Activated CD8-positive, alpha-beta memory T cell treated with anti-CD3 and anti-CD28 coated beads, Interleukin-2, amount 10 ng/mL, durations not matched to agents 7 days and 5 days (primary cell): ENCODE data around the gene EI24. TPM values are rescaled to one million over a fixed set of nuclear protein-coding genes. Genes with fewer than 3 reads are reported as not detected.

Experiments used
- ATAC-seq: fragments of 150-1000 bp; cut with Tn5 transposase; one replicate; pipeline ENCODE4 v1.10.0; 2021; ENCODE audit warnings: moderate library complexity
- CTCF ChIA-PET: fragments of 350-600 bp; sonication (Branson Sonifier 250); formaldehyde crosslinking; loops from one replicate; lab custom pipeline; 2021; ENCODE audit warnings: antibody characterized with exemption; lab: Charles Lee
- DNase-seq: peaks from one replicate; pipeline ENCODE4 v3.0.0-alpha.2; 2020
- H3K27ac Mint-ChIP-seq: one replicate; pipeline ENCODE4 v1.8.0; 2021; ENCODE audit warnings: mild to moderate bottlenecking, mixed read lengths
- H3K27me3 Mint-ChIP-seq: one replicate; pipeline ENCODE4 v1.8.0; 2021; ENCODE audit warnings: mixed read lengths
- H3K36me3 Mint-ChIP-seq: one replicate; pipeline ENCODE4 v1.8.0; 2021; ENCODE audit warnings: mild to moderate bottlenecking, mixed read lengths
- H3K4me1 Mint-ChIP-seq: one replicate; pipeline ENCODE4 v1.8.0; 2021; ENCODE audit warnings: mixed read lengths
- H3K4me3 Mint-ChIP-seq: one replicate; pipeline ENCODE4 v1.8.0; 2021; ENCODE audit warnings: mild to moderate bottlenecking, moderate library complexity, mixed read lengths
- H3K9me3 Mint-ChIP-seq: one replicate; pipeline ENCODE4 v1.8.0; 2022; ENCODE audit warnings: low read depth, mixed read lengths
- total RNA-seq, 2 experiments: library from RNA; stranded (reverse); gene quantifications; one replicate each; pipeline ENCODE4 v1.2.3, GENCODE V29; 2021

EI24 gene
- total RNA-seq, 2 experiments from 2014 or later: 29.0 to 44.1 TPM

- H3K27ac Mint-ChIP-seq: peak within 1 kb of the TSS; percentile 92
- peaks cover 42% of the 10 kb centered on the region for H3K36me3 Mint-ChIP-seq
- H3K4me3 Mint-ChIP-seq: peak within 1 kb of the TSS; percentile 88
- CTCF ChIA-PET: interaction anchor here (0.7 to 2.9 kb wide), 7 partner anchors 10 to 263 kb away, joined by 3 to 15 read pairs (median 4); partner anchors contain the start of genes HYLS1 and STT3A
- DNase-seq: no peak
- no peaks in the 10 kb centered on the region for H3K27me3 Mint-ChIP-seq
- ATAC-seq: no peak
- H3K9me3 Mint-ChIP-seq: no peaks in the 10 kb centered on the region
- peaks cover 33% of the 10 kb centered on the region for H3K4me1 Mint-ChIP-seq
Observed at GRCh38 chr11:125624756-125625213, 55.5 kb downstream of the EI24 start, which contains the start of gene CHEK1. TSS of gene CHEK1 (plus strand) at chr11:125625163. CDS start at chr11:125626769, 1,606 bp downstream.

GRCh38 chr11:125625225-125625629 is 56.0 kb downstream of the EI24 start:
- H3K9me3 Mint-ChIP-seq: no peaks in the 10 kb centered on the region
- peaks cover 35% of the 10 kb centered on the region for H3K4me1 Mint-ChIP-seq
- DNase-seq (no peak), ATAC-seq (no peak)
- H3K4me3 Mint-ChIP-seq: peak overlapping the region; percentile 88
- H3K27ac Mint-ChIP-seq: peak overlapping the region; percentile 92
- peaks cover 42% of the 10 kb centered on the region for H3K36me3 Mint-ChIP-seq
- CTCF ChIA-PET: interaction anchor here (0.6 to 2.9 kb wide), 9 partner anchors 9 to 262 kb away, joined by 3 to 15 read pairs (median 4); partner anchors contain the start of genes HYLS1 and STT3A
- H3K27me3 Mint-ChIP-seq: no peaks in the 10 kb centered on the region

- ATAC-seq (peak; percentile 91), DNase-seq (peak; percentile 91)
- CTCF ChIA-PET: interaction anchor here (0.6 to 2.9 kb wide), 10 partner anchors 9 to 262 kb away, joined by 3 to 15 read pairs (median 4); partner anchors contain the start of genes HYLS1 and STT3A
- peak overlapping the region; percentile 88 for H3K4me3 Mint-ChIP-seq
- H3K27ac Mint-ChIP-seq: peak overlapping the region; percentile 92
- no peaks in the 10 kb centered on the region for H3K27me3 Mint-ChIP-seq
- peaks cover 40% of the 10 kb centered on the region for H3K36me3 Mint-ChIP-seq
- peaks cover 36% of the 10 kb centered on the region for H3K4me1 Mint-ChIP-seq
- no peaks in the 10 kb centered on the region for H3K9me3 Mint-ChIP-seq
Observed at GRCh38 chr11:125625630-125626287, 56.5 kb downstream of the EI24 start.

GRCh38 chr11:125626288-125626950 is 57.1 kb downstream of the EI24 start:
- Mint-ChIP-seq H3K9me3 (no peaks in the 10 kb centered on the region), H3K4me3 (peak overlapping the region; percentile 88), H3K27ac (peak overlapping the region; percentile 92), H3K36me3 (peaks cover 41% of the 10 kb centered on the region), H3K27me3 (no peaks in the 10 kb centered on the region), H3K4me1 (peaks cover 41% of the 10 kb centered on the region)
- CTCF ChIA-PET: interaction anchor here (0.6 to 2.9 kb wide), 7 partner anchors 11 to 729 kb away, joined by 3 to 15 read pairs (median 4); partner anchors contain the start of genes HYLS1, ROBO4 and STT3A
- peak; percentile 28 for ATAC-seq
- DNase-seq: peak; percentile 52

DNA sequence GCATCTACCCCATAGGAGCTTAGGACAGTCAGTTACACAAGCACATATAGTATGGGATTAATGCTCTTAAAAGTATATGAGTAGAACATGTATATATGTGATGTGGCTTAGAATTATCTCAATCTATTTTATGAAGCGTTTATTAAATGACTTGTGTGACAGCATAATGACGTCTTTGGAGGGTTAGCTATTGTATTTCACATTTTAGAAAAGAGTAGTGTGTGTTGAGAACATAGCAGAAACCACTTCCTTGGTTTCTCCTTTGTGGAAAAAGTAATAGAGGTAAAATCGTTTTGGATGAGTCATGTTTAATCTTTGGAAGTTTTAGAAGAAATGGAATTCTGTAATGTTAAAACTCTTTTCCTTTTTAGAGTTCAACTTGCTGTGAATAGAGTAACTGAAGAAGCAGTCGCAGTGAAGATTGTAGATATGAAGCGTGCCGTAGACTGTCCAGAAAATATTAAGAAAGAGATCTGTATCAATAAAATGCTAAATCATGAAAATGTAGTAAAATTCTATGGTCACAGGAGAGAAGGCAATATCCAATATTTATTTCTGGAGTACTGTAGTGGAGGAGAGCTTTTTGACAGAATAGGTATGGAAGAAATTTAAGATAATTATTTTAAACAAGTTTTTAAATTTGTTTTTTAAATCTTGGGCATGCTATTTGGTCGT is 58.1 kb downstream of the EI24 start:
- no peaks in the 10 kb centered on the region for H3K9me3 Mint-ChIP-seq
- CTCF ChIA-PET: interaction anchor here (0.6 to 2.9 kb wide), 6 partner anchors 10 to 260 kb away, joined by 3 to 15 read pairs (median 4); partner anchors contain the start of genes HYLS1 and STT3A
- peaks cover 43% of the 10 kb centered on the region for H3K4me1 Mint-ChIP-seq
- no peak for DNase-seq
- peak overlapping the region; percentile 92 for H3K27ac Mint-ChIP-seq
- peaks cover 35% of the 10 kb centered on the region for H3K36me3 Mint-ChIP-seq
- H3K4me3 Mint-ChIP-seq: peak overlapping the region; percentile 88
- no peak for ATAC-seq
- no peaks in the 10 kb centered on the region for H3K27me3 Mint-ChIP-seq

Other genes starting within 250 kb of the EI24 start
- gene FEZ1, start 73.2 kb upstream of the EI24 start, total RNA-seq: 1 to 10 TPM; 1.1 to 9.0 TPM
- 100 to 1,000 TPM in 1 of 2 experiments, 10 to 100 TPM in 1; 82.9 to 128 TPM for gene STT3A, start 23.4 kb downstream of the EI24 start, total RNA-seq
- 100 to 1,000 TPM; 106 to 133 TPM for gene CHEK1, start 55.7 kb downstream of the EI24 start, total RNA-seq
- gene ACRV1, start 111.4 kb downstream of the EI24 start, total RNA-seq: not detected
- not detected for gene PATE1, start 176.8 kb downstream of the EI24 start, total RNA-seq
- not detected for gene PATE2, start 209.4 kb downstream of the EI24 start, total RNA-seq
- not detected for gene PATE3, start 218.7 kb downstream of the EI24 start, total RNA-seq